ENCODE data around the gene ARL11.

The ARL11 gene

DNA sequence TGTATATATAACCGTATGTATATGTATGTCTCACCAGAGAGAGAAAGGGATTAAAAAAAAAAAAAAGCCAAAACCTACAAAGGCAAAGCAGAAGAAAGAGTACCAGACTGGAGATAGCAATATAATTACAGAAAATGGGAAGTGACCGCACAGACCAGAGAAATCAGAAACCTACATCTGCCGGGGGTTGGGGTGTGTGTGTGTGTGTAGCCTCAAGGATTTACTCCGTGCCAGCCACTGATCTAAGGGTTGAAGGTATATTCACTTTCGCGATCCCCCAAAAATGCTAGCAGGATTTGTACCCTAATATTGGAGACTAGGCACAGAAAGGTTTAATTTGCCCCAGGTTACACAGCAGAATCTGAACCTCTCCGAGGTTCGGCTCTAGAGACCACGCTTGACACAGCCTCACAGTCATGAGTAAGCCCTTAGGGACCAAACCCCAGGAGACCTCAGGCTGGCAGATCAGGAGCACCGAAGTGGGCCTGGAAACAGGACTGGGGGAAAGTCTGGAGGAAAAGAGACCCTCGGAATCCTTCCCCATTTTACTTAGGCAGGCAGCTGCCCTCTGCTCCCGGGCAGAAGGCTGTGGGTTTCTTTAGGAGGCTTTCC, 14.8 kb downstream of the ARL11 start:
- no peaks in the 10 kb centered on the region for H3K9me3 ChIP-seq (replicated peaks; ENCODE audit: insufficient read depth, low read length)
- no peaks in the 10 kb centered on the region for H3K27me3 ChIP-seq (replicated peaks; ENCODE audit: insufficient read depth, low read length)
- no peaks in the 10 kb centered on the region for H3K9me2 ChIP-seq (replicated peaks; ENCODE audit: insufficient read depth, low read length)
- H3K27ac ChIP-seq (ENCODE audit: low read length) = no peak overlapping the region
- H2AFZ ChIP-seq (ENCODE audit: low read length) = no peak overlapping the region
- H3K79me2 ChIP-seq (ENCODE audit: low read length) = no peaks in the 10 kb centered on the region
- H3F3A ChIP-seq (ENCODE audit: insufficient read depth, low read length) = no peaks in the 10 kb centered on the region
- H3K9ac ChIP-seq (ENCODE audit: low read length) = no peak overlapping the region
- no peak overlapping the region for H3K4me3 ChIP-seq (ENCODE audit: low read length)
- no peaks in the 10 kb centered on the region for H3K36me3 ChIP-seq (replicated peaks; ENCODE audit: insufficient read depth, low read length)
- H3K4me2 ChIP-seq (ENCODE audit: low read depth, low read length) = no peak overlapping the region
- no peak for TF ChIP-seq EZH2 (optimal IDR thresholded peaks at IDR 0.05; ENCODE audit: low read depth, low read length)
- H4K20me1 ChIP-seq (ENCODE audit: insufficient read depth, low read length) = no peaks in the 10 kb centered on the region
- H3K4me1 ChIP-seq (ENCODE audit: low read length) = no peaks in the 10 kb centered on the region
- DNase-seq = no peak

- no peak overlapping the region for H3K9ac ChIP-seq (ENCODE audit: low read length)
- no peaks in the 10 kb centered on the region for H3K9me2 ChIP-seq (replicated peaks; ENCODE audit: insufficient read depth, low read length)
- no peaks in the 10 kb centered on the region for H3K27me3 ChIP-seq (replicated peaks; ENCODE audit: insufficient read depth, low read length)
- H3K4me3 ChIP-seq (ENCODE audit: low read length) = no peak overlapping the region
- no peaks in the 10 kb centered on the region for H3K36me3 ChIP-seq (replicated peaks; ENCODE audit: insufficient read depth, low read length)
- DNase-seq = no peak
- H4K20me1 ChIP-seq (ENCODE audit: insufficient read depth, low read length) = no peaks in the 10 kb centered on the region
- H3K79me2 ChIP-seq (ENCODE audit: low read length) = no peaks in the 10 kb centered on the region
- no peak overlapping the region for H3K4me2 ChIP-seq (ENCODE audit: low read depth, low read length)
- TF ChIP-seq, protein P1, sequence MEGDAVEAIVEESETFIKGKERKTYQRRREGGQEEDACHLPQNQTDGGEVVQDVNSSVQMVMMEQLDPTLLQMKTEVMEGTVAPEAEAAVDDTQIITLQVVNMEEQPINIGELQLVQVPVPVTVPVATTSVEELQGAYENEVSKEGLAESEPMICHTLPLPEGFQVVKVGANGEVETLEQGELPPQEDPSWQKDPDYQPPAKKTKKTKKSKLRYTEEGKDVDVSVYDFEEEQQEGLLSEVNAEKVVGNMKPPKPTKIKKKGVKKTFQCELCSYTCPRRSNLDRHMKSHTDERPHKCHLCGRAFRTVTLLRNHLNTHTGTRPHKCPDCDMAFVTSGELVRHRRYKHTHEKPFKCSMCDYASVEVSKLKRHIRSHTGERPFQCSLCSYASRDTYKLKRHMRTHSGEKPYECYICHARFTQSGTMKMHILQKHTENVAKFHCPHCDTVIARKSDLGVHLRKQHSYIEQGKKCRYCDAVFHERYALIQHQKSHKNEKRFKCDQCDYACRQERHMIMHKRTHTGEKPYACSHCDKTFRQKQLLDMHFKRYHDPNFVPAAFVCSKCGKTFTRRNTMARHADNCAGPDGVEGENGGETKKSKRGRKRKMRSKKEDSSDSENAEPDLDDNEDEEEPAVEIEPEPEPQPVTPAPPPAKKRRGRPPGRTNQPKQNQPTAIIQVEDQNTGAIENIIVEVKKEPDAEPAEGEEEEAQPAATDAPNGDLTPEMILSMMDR (IDR thresholded peaks at IDR 0.05; ENCODE audit: low read length) = no peak
- no peak for TF ChIP-seq EZH2phosphoT487 (IDR thresholded peaks at IDR 0.05; ENCODE audit: low read length)
- TF ChIP-seq EZH2 (optimal IDR thresholded peaks at IDR 0.05; ENCODE audit: low read depth, low read length) = no peak
- no peaks in the 10 kb centered on the region for H3K4me1 ChIP-seq (ENCODE audit: low read length)
- no peak overlapping the region for H2AFZ ChIP-seq (ENCODE audit: low read length)
- H3F3A ChIP-seq (ENCODE audit: insufficient read depth, low read length) = no peaks in the 10 kb centered on the region
- no peaks in the 10 kb centered on the region for H3K9me3 ChIP-seq (replicated peaks; ENCODE audit: insufficient read depth, low read length)
- H3K27ac ChIP-seq (ENCODE audit: low read length) = no peak overlapping the region
Observed at GRCh38 chr13:49645451-49645850, 17.1 kb downstream of the ARL11 start.

DNA sequence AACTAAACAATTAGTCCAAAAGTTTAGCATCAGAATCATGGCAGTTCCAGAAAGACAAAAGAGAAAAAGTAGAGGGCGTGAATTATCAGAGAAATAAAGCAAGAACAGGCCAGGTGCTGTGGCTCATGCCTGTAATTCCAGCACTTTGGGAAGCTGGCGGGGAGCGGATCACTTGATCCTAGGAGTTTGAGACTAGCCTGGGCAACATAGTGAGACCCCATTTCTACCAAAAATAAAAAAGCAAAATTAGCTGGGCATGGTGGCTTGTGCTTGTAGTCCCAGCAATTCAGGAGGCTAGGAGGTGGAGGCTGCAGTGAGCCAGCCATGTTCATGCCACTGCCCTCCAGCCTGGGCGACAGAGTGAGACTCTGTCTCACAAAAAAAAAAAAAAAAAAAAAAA, 18.4 kb downstream of the ARL11 start:
- DNase-seq = no peak
- H3F3A ChIP-seq (ENCODE audit: insufficient read depth, low read length) = no peaks in the 10 kb centered on the region
- TF ChIP-seq EZH2phosphoT487 (IDR thresholded peaks at IDR 0.05; ENCODE audit: low read length) (no peak), EZH2 (optimal IDR thresholded peaks at IDR 0.05; ENCODE audit: low read depth, low read length) (no peak)
- TF ChIP-seq, protein P1 (IDR thresholded peaks at IDR 0.05; ENCODE audit: low read length) = no peak
- no peak overlapping the region for H2AFZ ChIP-seq (ENCODE audit: low read length)
- no peaks in the 10 kb centered on the region for H3K9me3 ChIP-seq (replicated peaks; ENCODE audit: insufficient read depth, low read length)
- H4K20me1 ChIP-seq (ENCODE audit: insufficient read depth, low read length) = no peaks in the 10 kb centered on the region
- no peaks in the 10 kb centered on the region for H3K9me2 ChIP-seq (replicated peaks; ENCODE audit: insufficient read depth, low read length)
- H3K4me1 ChIP-seq (ENCODE audit: low read length) = no peaks in the 10 kb centered on the region
- no peak overlapping the region for H3K9ac ChIP-seq (ENCODE audit: low read length)
- no peak overlapping the region for H3K27ac ChIP-seq (ENCODE audit: low read length)
- H3K4me3 ChIP-seq (ENCODE audit: low read length) = no peak overlapping the region
- no peaks in the 10 kb centered on the region for H3K79me2 ChIP-seq (ENCODE audit: low read length)
- no peak overlapping the region for H3K4me2 ChIP-seq (ENCODE audit: low read depth, low read length)
- H3K27me3 ChIP-seq (replicated peaks; ENCODE audit: insufficient read depth, low read length) = no peaks in the 10 kb centered on the region
- H3K36me3 ChIP-seq (replicated peaks; ENCODE audit: insufficient read depth, low read length) = no peaks in the 10 kb centered on the region

- no peaks in the 10 kb centered on the region for H3K9me2 ChIP-seq (replicated peaks; ENCODE audit: insufficient read depth, low read length)
Observed at GRCh38 chr13:49649244-49649962, 21.1 kb downstream of the ARL11 start.

More at GRCh38 chr13:49649244-49649962, 21.1 kb downstream of the ARL11 start:
- H3K4me2 ChIP-seq (ENCODE audit: low read depth, low read length) = no peak overlapping the region
- DNase-seq = no peak
- no peak for TF ChIP-seq EZH2 (optimal IDR thresholded peaks at IDR 0.05; ENCODE audit: low read depth, low read length)
- TF ChIP-seq, protein P1 (IDR thresholded peaks at IDR 0.05; ENCODE audit: low read length) = no peak
- TF ChIP-seq EZH2phosphoT487 (IDR thresholded peaks at IDR 0.05; ENCODE audit: low read length) = no peak
- no peaks in the 10 kb centered on the region for H4K20me1 ChIP-seq (ENCODE audit: insufficient read depth, low read length)
- no peaks in the 10 kb centered on the region for H3K9me3 ChIP-seq (replicated peaks; ENCODE audit: insufficient read depth, low read length)
- H3K27ac ChIP-seq (ENCODE audit: low read length) = no peak overlapping the region
- H3K4me3 ChIP-seq (ENCODE audit: low read length) = no peak overlapping the region
- no peak overlapping the region for H3K9ac ChIP-seq (ENCODE audit: low read length)
- no peaks in the 10 kb centered on the region for H3K4me1 ChIP-seq (ENCODE audit: low read length)
- no peaks in the 10 kb centered on the region for H3K79me2 ChIP-seq (ENCODE audit: low read length)
- no peak overlapping the region for H2AFZ ChIP-seq (ENCODE audit: low read length)
- no peaks in the 10 kb centered on the region for H3K27me3 ChIP-seq (replicated peaks; ENCODE audit: insufficient read depth, low read length)
- H3K36me3 ChIP-seq (replicated peaks; ENCODE audit: insufficient read depth, low read length) = no peaks in the 10 kb centered on the region
- H3F3A ChIP-seq (ENCODE audit: insufficient read depth, low read length) = no peaks in the 10 kb centered on the region

Data from MM.1S (cell line).